OCI-LY1 (cell line): ENCODE results near the gene ZNF74.

ENCODE experiments used
- H2AFZ ChIP-seq: fragments of 200-600 bp; sonication (generic), shearing (Covaris generic); 2 replicates; pipeline ENCODE4 v1.6.0; 2014; ENCODE audit warnings: antibody characterized with exemption, mild to moderate bottlenecking, low read length
- H3F3A ChIP-seq: fragments of 200-600 bp; sonication (generic), shearing (Covaris generic); 2 replicates; pipeline ENCODE4 v1.6.0; 2014; ENCODE audit warnings: mild to moderate bottlenecking, antibody characterized with exemption, low read length, moderate library complexity; ENCODE audit not compliant: insufficient read depth
- H3K27ac ChIP-seq: fragments of 200-600 bp; sonication (generic); 2 replicates; pipeline ENCODE4 v1.5.1; 2014; ENCODE audit warnings: low read length, mixed run types, mild to moderate bottlenecking, low read depth; ENCODE audit not compliant: poor library complexity, severe bottlenecking
- H3K27me3 ChIP-seq: fragments of 200-600 bp; sonication (generic); 2 replicates; pipeline ENCODE4 v1.6.0; 2014; ENCODE audit warnings: antibody characterized with exemption, mild to moderate bottlenecking, low read length, moderate library complexity; ENCODE audit not compliant: insufficient read depth
- H3K36me3 ChIP-seq: fragments of 200-600 bp; sonication (generic); 2 replicates; pipeline ENCODE4 v1.6.1; 2014; ENCODE audit warnings: mild to moderate bottlenecking, antibody characterized with exemption, low read length, moderate library complexity, mixed read lengths; ENCODE audit not compliant: insufficient read depth
- H3K4me1 ChIP-seq: fragments of 200-600 bp; sonication (generic); 2 replicates; pipeline ENCODE4 v1.5.1; 2014; ENCODE audit warnings: mild to moderate bottlenecking, low read length, moderate library complexity; ENCODE audit not compliant: insufficient read depth, severe bottlenecking
- H3K4me2 ChIP-seq: fragments of 200-600 bp; sonication (generic), shearing (Covaris generic); 2 replicates; pipeline ENCODE4 v1.6.1; 2014; ENCODE audit warnings: low read length
- H3K4me3 ChIP-seq: fragments of 200-600 bp; sonication (generic); 2 replicates; pipeline ENCODE4 v1.5.1; 2014; ENCODE audit warnings: low read length, low read depth, mild to moderate bottlenecking, mixed read lengths; ENCODE audit not compliant: poor library complexity, severe bottlenecking
- H3K79me2 ChIP-seq: fragments of 200-600 bp; shearing (Covaris generic); 2 replicates; pipeline ENCODE4 v1.6.1; 2016; ENCODE audit warnings: mixed run types, low read length, mixed read lengths; ENCODE audit not compliant: insufficient read depth
- H3K9ac ChIP-seq: fragments of 200-600 bp; sonication (generic), shearing (Covaris generic); 2 replicates; pipeline ENCODE4 v1.6.1; 2014; ENCODE audit warnings: mild to moderate bottlenecking, low read length, mixed read lengths
- H3K9me2 ChIP-seq: fragments of 200-600 bp; sonication (generic), shearing (Covaris generic); 2 replicates; pipeline ENCODE4 v1.6.1; 2014; ENCODE audit warnings: low read depth, mild to moderate bottlenecking, low read length, mixed read lengths
- H3K9me3 ChIP-seq: fragments of 200-600 bp; shearing (Covaris generic); 2 replicates; pipeline ENCODE4 v1.6.1; 2014; ENCODE audit warnings: low read length, mixed read lengths
- H4K20me1 ChIP-seq: fragments of 200-600 bp; sonication (generic), shearing (Covaris generic); 2 replicates; pipeline ENCODE4 v1.6.0; 2016; ENCODE audit warnings: mild to moderate bottlenecking, low read length; ENCODE audit not compliant: insufficient read depth
- EZH2 ChIP-seq: fragments of 200-600 bp; sonication (generic), shearing (Covaris generic); IDR thresholded peaks from 2 replicates; pipeline ENCODE4 v1.8.0; 2017; ENCODE audit warnings: borderline replicate concordance, mixed run types, mild to moderate bottlenecking, antibody characterized with exemption, low read length, moderate library complexity, mixed read lengths
- TF ChIP-seq, protein P1 (sequence below): fragments of 200-600 bp; sonication (generic), shearing (Covaris generic); IDR thresholded peaks from 2 replicates; pipeline ENCODE4 v1.5.1; 2017; ENCODE audit warnings: mild to moderate bottlenecking, antibody characterized with exemption, low read length, moderate library complexity, mixed read lengths

The ZNF74 gene

DNA sequence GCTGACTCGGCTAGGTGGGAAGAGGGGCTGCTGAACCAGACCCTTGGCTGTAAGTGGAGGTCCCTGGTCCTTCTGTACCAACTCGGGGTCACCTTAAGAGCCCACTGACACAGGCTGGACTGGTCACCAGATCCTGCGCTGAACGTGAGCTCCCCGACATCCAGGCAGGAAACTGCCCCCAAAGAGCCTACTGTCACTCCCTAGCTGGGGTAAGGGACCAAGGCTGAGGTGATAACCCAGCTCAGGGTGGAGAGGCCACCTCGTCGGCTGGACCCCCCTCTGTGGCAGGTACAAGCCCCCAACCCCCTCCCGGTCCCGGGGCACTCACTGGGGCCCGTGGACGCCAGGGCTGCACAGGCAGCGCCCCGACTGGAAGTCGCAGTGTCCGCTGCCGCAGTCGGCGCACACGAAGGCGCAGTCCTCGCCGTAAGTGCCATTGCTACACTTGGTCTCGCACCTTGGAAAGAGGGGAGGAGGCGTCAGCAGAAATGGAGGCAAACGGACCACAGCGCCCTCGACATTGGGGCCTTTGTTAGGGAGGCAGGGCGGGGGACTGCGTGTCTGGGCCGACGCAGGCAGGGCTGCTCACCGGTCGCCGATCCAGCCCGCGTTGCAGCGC is 36.3 kb downstream of the ZNF74 start:
- Histone ChIP-seq H3K4me2 (no peak overlapping the region), H3K27me3 (no peaks in the 10 kb centered on the region), H3K4me3 (no peak overlapping the region), H3K9ac (no peak overlapping the region), H2AFZ (no peak overlapping the region), H3K27ac (no peak overlapping the region), H3K9me3 (no peaks in the 10 kb centered on the region), H4K20me1 (no peaks in the 10 kb centered on the region), H3K4me1 (peaks cover 3% of the 10 kb centered on the region), H3F3A (no peaks in the 10 kb centered on the region), H3K36me3 (no peaks in the 10 kb centered on the region), H3K79me2 (no peaks in the 10 kb centered on the region), H3K9me2 (no peaks in the 10 kb centered on the region)
- TF ChIP-seq EZH2: no peak
- TF ChIP-seq, protein P1, sequence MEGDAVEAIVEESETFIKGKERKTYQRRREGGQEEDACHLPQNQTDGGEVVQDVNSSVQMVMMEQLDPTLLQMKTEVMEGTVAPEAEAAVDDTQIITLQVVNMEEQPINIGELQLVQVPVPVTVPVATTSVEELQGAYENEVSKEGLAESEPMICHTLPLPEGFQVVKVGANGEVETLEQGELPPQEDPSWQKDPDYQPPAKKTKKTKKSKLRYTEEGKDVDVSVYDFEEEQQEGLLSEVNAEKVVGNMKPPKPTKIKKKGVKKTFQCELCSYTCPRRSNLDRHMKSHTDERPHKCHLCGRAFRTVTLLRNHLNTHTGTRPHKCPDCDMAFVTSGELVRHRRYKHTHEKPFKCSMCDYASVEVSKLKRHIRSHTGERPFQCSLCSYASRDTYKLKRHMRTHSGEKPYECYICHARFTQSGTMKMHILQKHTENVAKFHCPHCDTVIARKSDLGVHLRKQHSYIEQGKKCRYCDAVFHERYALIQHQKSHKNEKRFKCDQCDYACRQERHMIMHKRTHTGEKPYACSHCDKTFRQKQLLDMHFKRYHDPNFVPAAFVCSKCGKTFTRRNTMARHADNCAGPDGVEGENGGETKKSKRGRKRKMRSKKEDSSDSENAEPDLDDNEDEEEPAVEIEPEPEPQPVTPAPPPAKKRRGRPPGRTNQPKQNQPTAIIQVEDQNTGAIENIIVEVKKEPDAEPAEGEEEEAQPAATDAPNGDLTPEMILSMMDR: no peak

DNA sequence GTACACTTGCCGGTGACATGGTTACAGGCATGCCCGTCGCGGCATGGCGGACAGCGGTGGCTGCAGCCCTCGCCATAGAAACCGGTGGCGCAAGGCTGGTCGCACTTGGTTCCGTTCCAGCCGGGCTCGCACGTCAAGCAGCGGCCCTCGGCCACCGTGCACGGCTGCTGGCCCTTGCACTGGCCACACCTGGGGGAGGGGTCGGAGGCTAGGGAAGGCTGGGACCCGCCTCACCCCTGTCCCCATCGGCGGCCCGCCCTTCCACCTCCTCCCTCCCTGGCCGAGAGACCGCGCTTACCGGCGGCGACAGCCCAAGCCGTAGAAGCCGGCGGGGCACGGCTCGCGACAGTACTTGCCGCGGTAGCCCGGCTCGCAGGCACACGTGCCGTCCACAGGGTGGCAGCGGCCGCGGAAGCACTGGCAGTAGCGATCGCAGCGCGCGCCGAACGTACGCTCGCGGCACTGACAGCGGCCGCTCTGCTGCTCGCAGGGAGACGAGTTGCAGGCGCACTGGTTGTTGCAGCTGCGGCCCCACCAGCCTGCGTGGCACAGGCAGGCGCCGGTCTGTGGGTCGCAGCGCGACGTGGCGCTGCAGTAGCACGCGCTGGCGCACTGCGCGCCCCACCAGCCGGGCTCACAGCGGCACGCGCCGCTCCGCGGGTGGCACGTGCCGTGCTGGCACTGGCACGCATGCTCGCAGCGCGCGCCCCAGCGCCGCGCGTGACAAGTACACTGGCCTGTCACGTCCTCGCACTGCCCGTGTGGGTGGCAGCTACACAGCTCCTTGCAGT is 37.0 kb downstream of the ZNF74 start:
- no peaks in the 10 kb centered on the region for H3K27me3 ChIP-seq

DNA sequence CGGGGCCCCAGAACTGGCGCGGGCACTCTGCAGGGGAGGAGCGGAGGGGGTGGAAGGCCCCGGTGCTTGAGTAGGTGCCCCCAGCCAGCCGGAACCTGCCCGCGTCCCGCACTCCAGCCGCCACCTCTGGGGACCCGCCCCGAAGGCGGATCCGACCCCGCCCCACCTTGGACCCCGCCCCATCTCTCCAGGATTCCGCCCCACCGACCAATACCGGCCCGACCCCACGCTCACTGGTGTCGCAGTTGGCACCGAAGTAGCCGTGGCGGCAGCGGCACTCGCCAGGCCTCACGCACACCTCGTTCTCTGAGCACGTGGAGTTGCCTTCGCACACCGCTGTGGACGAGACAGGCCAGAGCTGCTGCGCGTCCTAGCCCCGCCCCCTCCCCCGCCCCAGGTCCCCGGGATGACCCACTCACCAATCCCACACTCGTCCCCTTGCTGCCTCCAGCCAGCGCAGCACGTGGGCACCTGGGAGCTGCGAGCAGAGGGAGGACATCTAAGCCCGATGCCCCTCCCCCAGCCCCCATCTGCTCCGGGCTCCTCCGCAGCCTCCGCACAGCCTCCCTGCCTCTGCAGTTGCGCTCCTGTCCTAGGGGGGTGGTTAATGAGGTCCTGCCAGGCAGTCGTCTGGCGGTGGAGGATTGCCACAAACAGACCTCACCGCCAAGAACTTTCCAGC is 37.7 kb downstream of the ZNF74 start:
- H3K4me3 ChIP-seq: no peak overlapping the region
- H2AFZ ChIP-seq: no peak overlapping the region
- H3K27me3 ChIP-seq: no peaks in the 10 kb centered on the region
- H3K27ac ChIP-seq: no peak overlapping the region
- H3F3A ChIP-seq: no peaks in the 10 kb centered on the region
- H4K20me1 ChIP-seq: no peaks in the 10 kb centered on the region
- H3K79me2 ChIP-seq: no peaks in the 10 kb centered on the region
- TF ChIP-seq, protein P1: no peak
- TF ChIP-seq EZH2: no peak
- H3K9me2 ChIP-seq: no peaks in the 10 kb centered on the region
- H3K4me1 ChIP-seq: peaks cover 3% of the 10 kb centered on the region
- no peaks in the 10 kb centered on the region for H3K36me3 ChIP-seq
- no peak overlapping the region for H3K4me2 ChIP-seq
- no peaks in the 10 kb centered on the region for H3K9me3 ChIP-seq
- no peak overlapping the region for H3K9ac ChIP-seq

More for the DNA sequence above, 37.0 kb downstream of the ZNF74 start:
- no peak overlapping the region for H3K4me3 ChIP-seq
- no peaks in the 10 kb centered on the region for H3F3A ChIP-seq
- H3K36me3 ChIP-seq: no peaks in the 10 kb centered on the region
- H3K4me1 ChIP-seq: peaks cover 3% of the 10 kb centered on the region
- H3K4me2 ChIP-seq: no peak overlapping the region
- H3K9ac ChIP-seq: no peak overlapping the region
- H3K9me3 ChIP-seq: no peaks in the 10 kb centered on the region
- no peaks in the 10 kb centered on the region for H4K20me1 ChIP-seq
- H3K79me2 ChIP-seq: no peaks in the 10 kb centered on the region
- no peaks in the 10 kb centered on the region for H3K9me2 ChIP-seq
- no peak overlapping the region for H3K27ac ChIP-seq
- TF ChIP-seq EZH2: no peak
- TF ChIP-seq, protein P1: no peak
- no peak overlapping the region for H2AFZ ChIP-seq
